ENCODE measurements around the gene ZNF214. TPM values are rescaled to one million over a fixed set of nuclear protein-coding genes. Genes with fewer than 3 reads are reported as not detected.

ZNF214 gene
- total and polyA plus RNA-seq, 3 donors from 2014 or later, result 7.3 to 9.9 (median 8.2) TPM

Other genes with a start within 250 kb of the ZNF214 start
- 1 to 10 TPM; 1.8 to 2.8 TPM for gene OR2AG2, start 248.4 kb downstream of the ZNF214 start, total RNA-seq
- 0.30 TPM for gene OR2AG2, start 248.4 kb downstream of the ZNF214 start, polyA plus RNA-seq (ENCODE audit: insufficient read depth, low read depth, low replicate concordance)
- gene OR2AG1, start 237.3 kb downstream of the ZNF214 start, total RNA-seq, result not detected
- gene OR2AG1, start 237.3 kb downstream of the ZNF214 start, polyA plus RNA-seq (ENCODE audit: insufficient read depth, low read depth, low replicate concordance), result not detected
- 1 to 10 TPM; 2.2 to 2.6 TPM for gene OR6A2, start 220.7 kb downstream of the ZNF214 start, total RNA-seq
- gene OR6A2, start 220.7 kb downstream of the ZNF214 start, polyA plus RNA-seq (ENCODE audit: insufficient read depth, low read depth, low replicate concordance), result not detected
- gene OR10A5, start 174.7 kb downstream of the ZNF214 start, total RNA-seq, result not detected
- not detected for gene OR10A5, start 174.7 kb downstream of the ZNF214 start, polyA plus RNA-seq (ENCODE audit: insufficient read depth, low read depth, low replicate concordance)
- gene OR10A2, start 157.3 kb downstream of the ZNF214 start, total RNA-seq, result not detected
- gene OR10A2, start 157.3 kb downstream of the ZNF214 start, polyA plus RNA-seq (ENCODE audit: insufficient read depth, low read depth, low replicate concordance), result not detected
- gene OR10A4, start 143.7 kb downstream of the ZNF214 start, total RNA-seq, result not detected
- not detected for gene OR10A4, start 143.7 kb downstream of the ZNF214 start, polyA plus RNA-seq (ENCODE audit: insufficient read depth, low read depth, low replicate concordance)
- 1 to 10 TPM; 2.8 to 3.2 TPM for gene OR2D2, start 127.8 kb downstream of the ZNF214 start, total RNA-seq
- not detected for gene OR2D2, start 127.8 kb downstream of the ZNF214 start, polyA plus RNA-seq (ENCODE audit: insufficient read depth, low read depth, low replicate concordance)
- not detected for gene OR2D3, start 99.3 kb downstream of the ZNF214 start, total RNA-seq
- not detected for gene OR2D3, start 99.3 kb downstream of the ZNF214 start, polyA plus RNA-seq (ENCODE audit: insufficient read depth, low read depth, low replicate concordance)
- 1 to 10 TPM; 4.2 to 4.5 TPM for gene ZNF215, start 93.9 kb downstream of the ZNF214 start, total RNA-seq
- gene ZNF215, start 93.9 kb downstream of the ZNF214 start, polyA plus RNA-seq (ENCODE audit: insufficient read depth, low read depth, low replicate concordance), result 2.7 TPM
- gene NLRP14, start 133 bp upstream of the ZNF214 start, total RNA-seq, result 1 to 10 TPM; 1.6 to 2.4 TPM
- 1.2 TPM for gene NLRP14, start 133 bp upstream of the ZNF214 start, polyA plus RNA-seq (ENCODE audit: insufficient read depth, low read depth, low replicate concordance)
- gene RBMXL2, start 68.7 kb upstream of the ZNF214 start, total RNA-seq, result 10 to 100 TPM; 58.2 to 79.4 TPM
- gene RBMXL2, start 68.7 kb upstream of the ZNF214 start, polyA plus RNA-seq (ENCODE audit: insufficient read depth, low read depth, low replicate concordance), result 103 TPM
- gene SYT9, start 231.6 kb upstream of the ZNF214 start, total RNA-seq, result 1 to 10 TPM; 2.7 to 3.1 TPM
- gene SYT9, start 231.6 kb upstream of the ZNF214 start, polyA plus RNA-seq (ENCODE audit: insufficient read depth, low read depth, low replicate concordance), result 4.1 TPM